Measurements from ENCODE around the gene PTPRCAP. TPM values are rescaled to one million over a fixed set of nuclear protein-coding genes. Genes with fewer than 3 reads are reported as not detected.

The PTPRCAP gene
- total RNA-seq, 4 donors from 2014 or later = 3.5 to 6.4 (median 4.2) TPM

DNA sequence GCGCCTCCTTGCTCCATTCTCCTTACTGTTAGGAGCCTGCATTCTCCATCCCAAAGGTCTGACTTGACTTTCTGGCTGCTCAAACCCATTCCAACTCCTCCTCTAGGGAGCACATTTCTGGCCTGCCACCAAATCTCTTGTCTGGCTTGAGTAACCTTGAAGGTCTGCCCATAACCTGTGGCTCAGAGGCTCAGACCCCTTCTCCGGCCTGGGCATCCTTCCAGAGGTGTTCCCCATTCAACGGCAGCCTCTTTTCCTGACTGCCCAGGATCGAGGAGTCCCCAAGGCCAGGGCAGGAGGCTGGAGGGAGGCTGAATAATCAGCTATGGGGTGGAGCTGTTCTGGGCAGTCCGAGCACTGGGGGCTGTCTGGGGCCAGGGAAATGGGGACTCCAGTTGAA is 43.5 kb downstream of the PTPRCAP start:
- TF ChIP-seq POLR2A (IDR thresholded peaks at IDR 0.05) = no peak
- TF ChIP-seq, protein P1, sequence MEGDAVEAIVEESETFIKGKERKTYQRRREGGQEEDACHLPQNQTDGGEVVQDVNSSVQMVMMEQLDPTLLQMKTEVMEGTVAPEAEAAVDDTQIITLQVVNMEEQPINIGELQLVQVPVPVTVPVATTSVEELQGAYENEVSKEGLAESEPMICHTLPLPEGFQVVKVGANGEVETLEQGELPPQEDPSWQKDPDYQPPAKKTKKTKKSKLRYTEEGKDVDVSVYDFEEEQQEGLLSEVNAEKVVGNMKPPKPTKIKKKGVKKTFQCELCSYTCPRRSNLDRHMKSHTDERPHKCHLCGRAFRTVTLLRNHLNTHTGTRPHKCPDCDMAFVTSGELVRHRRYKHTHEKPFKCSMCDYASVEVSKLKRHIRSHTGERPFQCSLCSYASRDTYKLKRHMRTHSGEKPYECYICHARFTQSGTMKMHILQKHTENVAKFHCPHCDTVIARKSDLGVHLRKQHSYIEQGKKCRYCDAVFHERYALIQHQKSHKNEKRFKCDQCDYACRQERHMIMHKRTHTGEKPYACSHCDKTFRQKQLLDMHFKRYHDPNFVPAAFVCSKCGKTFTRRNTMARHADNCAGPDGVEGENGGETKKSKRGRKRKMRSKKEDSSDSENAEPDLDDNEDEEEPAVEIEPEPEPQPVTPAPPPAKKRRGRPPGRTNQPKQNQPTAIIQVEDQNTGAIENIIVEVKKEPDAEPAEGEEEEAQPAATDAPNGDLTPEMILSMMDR (IDR thresholded peaks at IDR 0.05) = no peak
- TF ChIP-seq EP300 (IDR thresholded peaks at IDR 0.05) = no peak
- H3K4me3 ChIP-seq = no peak overlapping the region
- H3K4me1 ChIP-seq = peaks cover 0 to 69% (median 10%) of the 10 kb centered on the region in 3 donors
- no peak for ATAC-seq
- H3K27ac ChIP-seq = no peak overlapping the region
- 86% methylated on average over 1 of the region's 5 CpGs; no CpG with 5 or more reads in 1 of the 2 donors for WGBS, 2 donors (ENCODE audit: low coverage in 1 of 2)
- no peaks in the 10 kb centered on the region for H3K27me3 ChIP-seq
- H3K9me3 ChIP-seq = no peaks in the 10 kb centered on the region
- H3K36me3 ChIP-seq = peaks cover 0 to 57% of the 10 kb centered on the region in 2 donors

GRCh38 chr11:67393437-67393836 is 44.0 kb downstream of the PTPRCAP start:
- H3K4me1 ChIP-seq = peaks cover 0 to 64% (median 10%) of the 10 kb centered on the region in 3 donors
- 83 to 92% methylated on average over 2 to 18 of the region's 18 CpGs for WGBS, 2 donors (ENCODE audit: low coverage in 1 of 2)
- H3K27me3 ChIP-seq = no peaks in the 10 kb centered on the region
- H3K36me3 ChIP-seq = peaks cover 0 to 51% of the 10 kb centered on the region in 2 donors
- no peak for ATAC-seq
- no peak overlapping the region for H3K27ac ChIP-seq
- no peaks in the 10 kb centered on the region for H3K9me3 ChIP-seq
- H3K4me3 ChIP-seq = no peak overlapping the region
- TF ChIP-seq POLR2AphosphoS5 (IDR thresholded peaks at IDR 0.05) (no peak), EP300 (IDR thresholded peaks at IDR 0.05) (no peak), POLR2A (IDR thresholded peaks at IDR 0.05) (no peak)
- TF ChIP-seq, protein P1 (IDR thresholded peaks at IDR 0.05) = no peak

DNA sequence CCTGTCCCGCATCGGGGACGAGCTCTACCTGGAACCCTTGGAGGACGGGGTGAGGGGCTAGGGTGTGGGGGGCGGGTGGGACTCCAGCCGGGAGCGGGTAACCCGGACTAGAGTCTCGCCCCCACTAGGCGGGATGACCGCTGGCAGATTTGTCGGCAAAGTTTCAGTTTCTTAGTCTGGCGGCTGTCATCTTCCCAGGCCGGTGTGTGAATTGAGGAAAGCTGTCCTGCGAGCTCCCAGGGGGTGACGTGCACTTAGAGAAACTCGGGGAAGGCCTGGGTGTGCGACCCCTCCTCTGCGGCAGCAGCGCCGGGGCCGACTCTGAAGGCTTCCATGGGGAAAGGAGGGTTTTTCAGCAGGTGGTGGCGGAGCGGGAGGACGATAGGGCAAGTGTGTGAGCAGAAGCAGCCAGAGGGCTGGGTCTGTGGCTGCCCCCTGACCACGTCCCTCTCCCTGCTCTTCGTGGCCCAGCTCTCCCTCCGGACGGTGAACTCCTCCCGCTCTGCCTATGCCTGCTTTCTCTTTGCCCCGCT is 45.2 kb downstream of the PTPRCAP start:
- no peaks in the 10 kb centered on the region for H3K9me3 ChIP-seq
- 10% methylated on average over 8 of the region's 31 CpGs; no CpG with 5 or more reads in 1 of the 2 donors for WGBS, 2 donors (ENCODE audit: low coverage in 1 of 2)

GRCh38 chr11:67391304-67392182 is 45.9 kb downstream of the PTPRCAP start, which contains the start of gene RAD9A:
Gene RAD9A, plus strand, starts transcription at chr11:67391986. Its CDS starts 59 bp downstream, at chr11:67392045.
- 0% methylated on average over 3 to 8 of the region's 75 CpGs for WGBS, 2 donors (ENCODE audit: low coverage in 1 of 2)
- peak; percentile 55 to 78 for TF ChIP-seq POLR2A (IDR thresholded peaks at IDR 0.05)
- TF ChIP-seq, protein P1 (IDR thresholded peaks at IDR 0.05) = no peak
- peak; percentile 78 for TF ChIP-seq POLR2AphosphoS5 (IDR thresholded peaks at IDR 0.05)
- TF ChIP-seq EP300 (IDR thresholded peaks at IDR 0.05) = no peak
- peaks cover 0 to 32% of the 10 kb centered on the region in 2 donors for H3K36me3 ChIP-seq
- no peaks in the 10 kb centered on the region for H3K27me3 ChIP-seq
- peaks cover 0 to 45% (median 10%) of the 10 kb centered on the region in 3 donors for H3K4me1 ChIP-seq
- H3K27ac ChIP-seq = peak within 1 kb of the TSS; percentile 50 to 90 (median 88)
- H3K9me3 ChIP-seq = no peaks in the 10 kb centered on the region
- H3K4me3 ChIP-seq = peak within 1 kb of the TSS; percentile 67 to 78
- ATAC-seq = peak; percentile 86

More for the DNA sequence above, 45.2 kb downstream of the PTPRCAP start:
- Histone ChIP-seq H3K27me3 (no peaks in the 10 kb centered on the region), H3K4me1 (peaks cover 0 to 52% (median 10%) of the 10 kb centered on the region in 3 donors), H3K4me3 (peak overlapping the region; percentile 67 to 78), H3K36me3 (peaks cover 0 to 39% of the 10 kb centered on the region in 2 donors), H3K27ac (peak overlapping the region; percentile 50 to 90 (median 88))
- TF ChIP-seq POLR2AphosphoS5 (IDR thresholded peaks at IDR 0.05) (no peak), EP300 (IDR thresholded peaks at IDR 0.05) (no peak), POLR2A (IDR thresholded peaks at IDR 0.05) (no peak)
- TF ChIP-seq, protein P1 (IDR thresholded peaks at IDR 0.05) = no peak
- no peak for ATAC-seq
